ENCODE data around the gene NUDC.

The NUDC gene

GRCh38 chr1:26951821-26952497 lies 30.4 kb downstream of the NUDC start:
- no peak overlapping the region for H2AFZ ChIP-seq (ENCODE audit: low read length)
- H3K79me2 ChIP-seq (ENCODE audit: insufficient read depth, low read length): no peaks in the 10 kb centered on the region
- no peak overlapping the region for H3K4me2 ChIP-seq (ENCODE audit: low read depth, low read length, poor library complexity, severe bottlenecking)
- no peak overlapping the region for H3K4me3 ChIP-seq (ENCODE audit: low read length, poor library complexity, severe bottlenecking)
- TF ChIP-seq EZH2phosphoT487 (IDR thresholded peaks at IDR 0.05; ENCODE audit: borderline replicate concordance): no peak
- TF ChIP-seq CTCF (conservative IDR thresholded peaks at IDR 0.05; ENCODE audit: low read length): no peak
- no peaks in the 10 kb centered on the region for H3K9me2 ChIP-seq (replicated peaks; ENCODE audit: low read depth, low read length)
- no peaks in the 10 kb centered on the region for H3K9me3 ChIP-seq (ENCODE audit: insufficient read depth, low read depth, low read length)
- H4K20me1 ChIP-seq (ENCODE audit: insufficient read depth, low read length, poor library complexity, severe bottlenecking): no peaks in the 10 kb centered on the region
- no peaks in the 10 kb centered on the region for H3K4me1 ChIP-seq (ENCODE audit: insufficient read depth, low read length, poor library complexity, severe bottlenecking)
- peaks cover 2% of the 10 kb centered on the region; the same call in 1 of the 2 replicates for H3K36me3 ChIP-seq (ENCODE audit: insufficient read depth, low read length)
- H3K9ac ChIP-seq (ENCODE audit: low read depth, low read length, poor library complexity, severe bottlenecking): no peak overlapping the region
- no peaks in the 10 kb centered on the region for H3F3A ChIP-seq (ENCODE audit: low read depth)
- no peaks in the 10 kb centered on the region for H3K27me3 ChIP-seq (ENCODE audit: insufficient read depth, low read length, poor library complexity, severe bottlenecking)

DNA sequence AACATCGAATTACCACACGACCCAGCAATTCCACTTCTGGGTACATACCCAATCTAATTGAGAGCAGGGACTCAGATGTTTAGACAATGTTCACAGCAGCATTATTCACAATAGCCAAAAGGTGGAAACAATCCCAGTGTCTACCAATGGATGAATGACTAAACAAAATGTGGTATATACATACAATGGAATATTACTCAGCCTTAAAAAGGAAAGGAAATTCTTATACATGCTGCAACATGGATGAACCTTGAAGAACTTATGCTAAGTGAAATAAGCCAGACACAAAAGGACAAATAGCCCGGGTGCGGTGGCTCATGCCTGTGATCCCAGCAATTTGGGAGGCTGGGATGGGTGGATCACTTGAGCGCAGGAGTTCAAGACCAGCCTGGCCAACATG lies 31.8 kb downstream of the NUDC start:
- Histone ChIP-seq H3K9ac (ENCODE audit: low read depth, low read length, poor library complexity, severe bottlenecking) (no peak overlapping the region), H3K79me2 (ENCODE audit: insufficient read depth, low read length) (no peaks in the 10 kb centered on the region), H3K4me3 (ENCODE audit: low read length, poor library complexity, severe bottlenecking) (no peak overlapping the region), H2AFZ (ENCODE audit: low read length) (no peak overlapping the region), H3K36me3 (ENCODE audit: insufficient read depth, low read length) (no peaks in the 10 kb centered on the region), H4K20me1 (ENCODE audit: insufficient read depth, low read length, poor library complexity, severe bottlenecking) (no peaks in the 10 kb centered on the region), H3K4me1 (ENCODE audit: insufficient read depth, low read length, poor library complexity, severe bottlenecking) (no peaks in the 10 kb centered on the region), H3K9me3 (ENCODE audit: insufficient read depth, low read depth, low read length) (no peaks in the 10 kb centered on the region), H3K27me3 (ENCODE audit: insufficient read depth, low read length, poor library complexity, severe bottlenecking) (no peaks in the 10 kb centered on the region), H3K4me2 (ENCODE audit: low read depth, low read length, poor library complexity, severe bottlenecking) (no peak overlapping the region), H3F3A (ENCODE audit: low read depth) (no peaks in the 10 kb centered on the region), H3K9me2 (replicated peaks; ENCODE audit: low read depth, low read length) (no peaks in the 10 kb centered on the region)
- TF ChIP-seq EZH2phosphoT487 (IDR thresholded peaks at IDR 0.05; ENCODE audit: borderline replicate concordance) (no peak), CTCF (conservative IDR thresholded peaks at IDR 0.05; ENCODE audit: low read length) (no peak)

DNA sequence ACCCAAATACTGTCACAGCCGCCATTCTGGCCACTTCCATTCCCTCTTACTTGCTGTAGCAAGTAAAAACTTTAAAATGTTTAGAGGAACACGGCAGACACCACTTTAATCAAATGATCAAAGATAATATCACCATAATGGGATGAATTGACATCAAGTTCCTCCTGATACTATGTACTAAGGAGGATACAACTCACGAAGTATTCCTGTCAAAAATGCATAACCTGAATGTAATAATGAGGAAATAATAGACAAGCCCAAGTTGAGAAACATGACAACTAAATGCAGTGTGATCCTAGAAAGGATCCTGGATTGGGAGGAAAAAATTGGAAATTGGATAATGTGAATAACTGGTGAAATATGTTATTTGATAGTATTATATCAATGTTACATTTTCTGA lies 34.8 kb downstream of the NUDC start:
- no peaks in the 10 kb centered on the region for H3K79me2 ChIP-seq (ENCODE audit: insufficient read depth, low read length)
- no peak overlapping the region for H3K4me2 ChIP-seq (ENCODE audit: low read depth, low read length, poor library complexity, severe bottlenecking)
- no peak overlapping the region for H2AFZ ChIP-seq (ENCODE audit: low read length)
- H3K36me3 ChIP-seq (ENCODE audit: insufficient read depth, low read length): no peaks in the 10 kb centered on the region
- H3K9me2 ChIP-seq (replicated peaks; ENCODE audit: low read depth, low read length): no peaks in the 10 kb centered on the region
- H3K9me3 ChIP-seq (ENCODE audit: insufficient read depth, low read depth, low read length): no peaks in the 10 kb centered on the region
- TF ChIP-seq EZH2phosphoT487 (IDR thresholded peaks at IDR 0.05; ENCODE audit: borderline replicate concordance) (no peak), CTCF (conservative IDR thresholded peaks at IDR 0.05; ENCODE audit: low read length) (no peak)
- H4K20me1 ChIP-seq (ENCODE audit: insufficient read depth, low read length, poor library complexity, severe bottlenecking): no peaks in the 10 kb centered on the region
- H3K27me3 ChIP-seq (ENCODE audit: insufficient read depth, low read length, poor library complexity, severe bottlenecking): no peaks in the 10 kb centered on the region
- H3K9ac ChIP-seq (ENCODE audit: low read depth, low read length, poor library complexity, severe bottlenecking): no peak overlapping the region
- no peaks in the 10 kb centered on the region for H3K4me1 ChIP-seq (ENCODE audit: insufficient read depth, low read length, poor library complexity, severe bottlenecking)
- H3F3A ChIP-seq (ENCODE audit: low read depth): no peaks in the 10 kb centered on the region
- H3K4me3 ChIP-seq (ENCODE audit: low read length, poor library complexity, severe bottlenecking): no peak overlapping the region
